Suprapubic skin (tissue), 4 donors: ENCODE measurements around the gene ARX. TPM values are rescaled to one million over a fixed set of nuclear protein-coding genes. Genes with fewer than 3 reads are reported as not detected.

ENCODE experiments used
- DNase-seq, 2 donors: peaks; one replicate each; pipeline ENCODE4 v3.0.0-alpha.2; 2019; ENCODE audit warnings: low spot score in 2 of 2
- H3K27ac ChIP-seq: fragments of 200-600 bp; sonication (generic); one replicate; pipeline ENCODE4 v1.5.1; 2019
- H3K27me3 ChIP-seq: fragments of 200-600 bp; sonication (generic); one replicate; pipeline ENCODE4 v1.5.1; 2019
- H3K36me3 ChIP-seq: fragments of 200-600 bp; sonication (generic); one replicate; pipeline ENCODE4 v1.5.1; 2019
- H3K4me1 ChIP-seq: fragments of 200-600 bp; sonication (generic); one replicate; pipeline ENCODE4 v1.5.1; 2019
- H3K4me3 ChIP-seq: fragments of 200-600 bp; sonication (generic); one replicate; pipeline ENCODE4 v1.5.1; 2019; ENCODE audit warnings: mild to moderate bottlenecking
- H3K9me3 ChIP-seq: fragments of 200-600 bp; sonication (generic); one replicate; pipeline ENCODE4 v1.5.1; 2019
- EP300 ChIP-seq: sonication (generic); formaldehyde crosslinking; IDR thresholded peaks from one replicate; pipeline ENCODE4 v1.6.1; 2017; ENCODE audit warnings: antibody characterized with exemption
- POLR2A ChIP-seq, 2 donors: fragments of 450-650 bp; IDR thresholded peaks; one replicate each; pipeline ENCODE4 v1.6.1; 2017; ENCODE audit warnings: antibody characterized with exemption in 2 of 2, mild to moderate bottlenecking in 2 of 2, moderate library complexity in 2 of 2
- POLR2AphosphoS5 ChIP-seq, 3 donors: sonication (generic); formaldehyde crosslinking; IDR thresholded peaks; one replicate each; pipeline ENCODE4 v1.6.1; 2017; ENCODE audit warnings: antibody characterized with exemption in 3 of 3
- WGBS: methylation state at CpG from one replicate; pipeline ENCODE4 v1.1.5; 2018; 5-methylcytosine and 5-hydroxymethylcytosine counted together
- total RNA-seq, 4 donors: library from RNA; depleted of rRNA; stranded (reverse); fragments of >200 nt; gene quantifications; one replicate each; pipeline ENCODE4 v1.1.0, GENCODE V29; 2016
- TF ChIP-seq, protein P1 (sequence below), 2 donors: fragments of 200-600 bp in 1 of 2; fragments of 450-650 bp in 1 of 2; sonication (generic) in 1 of 2; IDR thresholded peaks; one replicate each; pipeline ENCODE4 v1.5.1; 2016 to 2019; ENCODE audit warnings: antibody characterized with exemption in 2 of 2, mild to moderate bottlenecking in 1 of 2, moderate library complexity in 1 of 2

Gene ARX
- total RNA-seq, 4 donors from 2014 or later = 0.15 TPM; not detected in 3

DNA sequence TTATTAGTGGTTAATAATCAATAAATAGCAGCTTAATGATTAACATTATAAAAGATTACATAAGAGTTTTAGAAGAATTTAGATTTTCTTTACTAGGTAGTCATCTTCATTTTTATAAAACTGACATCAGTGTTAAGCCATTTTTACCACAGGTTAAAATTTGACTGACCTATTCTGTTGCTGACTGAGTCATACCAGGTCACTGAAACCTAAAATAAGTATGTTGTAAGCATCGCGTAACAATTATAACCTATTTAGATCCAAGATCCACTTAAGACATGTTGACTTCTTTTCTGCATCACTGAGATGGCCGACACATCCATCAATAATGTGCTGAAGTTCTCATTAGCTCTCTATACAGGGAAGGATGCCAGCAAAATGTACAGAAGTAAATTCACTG lies 36.7 kb downstream of the ARX start:
- DNase-seq = no peak
- 86% methylated on average over 3 of the region's 3 CpGs for WGBS

DNA sequence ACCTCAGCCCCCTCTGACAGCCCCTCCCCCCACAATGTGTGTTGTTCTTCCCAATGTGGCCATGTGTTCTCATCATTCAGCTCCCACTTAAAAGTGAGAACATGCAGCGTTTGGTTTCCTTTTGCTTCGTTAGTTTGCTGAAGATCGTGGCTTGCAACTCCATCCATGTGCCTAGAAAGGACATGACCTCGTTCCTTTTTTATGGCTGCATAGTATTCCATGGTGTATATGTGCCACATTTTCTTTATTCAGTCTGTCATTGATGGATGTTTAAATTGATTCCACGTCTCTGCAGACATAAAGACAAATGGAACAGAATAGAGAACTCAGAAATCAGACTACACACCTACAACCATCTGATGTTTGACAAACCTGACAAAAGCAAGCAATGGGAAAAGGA lies 46.0 kb downstream of the ARX start:
- WGBS = 89% methylated on average over 5 of the region's 5 CpGs
- TF ChIP-seq, protein P1, sequence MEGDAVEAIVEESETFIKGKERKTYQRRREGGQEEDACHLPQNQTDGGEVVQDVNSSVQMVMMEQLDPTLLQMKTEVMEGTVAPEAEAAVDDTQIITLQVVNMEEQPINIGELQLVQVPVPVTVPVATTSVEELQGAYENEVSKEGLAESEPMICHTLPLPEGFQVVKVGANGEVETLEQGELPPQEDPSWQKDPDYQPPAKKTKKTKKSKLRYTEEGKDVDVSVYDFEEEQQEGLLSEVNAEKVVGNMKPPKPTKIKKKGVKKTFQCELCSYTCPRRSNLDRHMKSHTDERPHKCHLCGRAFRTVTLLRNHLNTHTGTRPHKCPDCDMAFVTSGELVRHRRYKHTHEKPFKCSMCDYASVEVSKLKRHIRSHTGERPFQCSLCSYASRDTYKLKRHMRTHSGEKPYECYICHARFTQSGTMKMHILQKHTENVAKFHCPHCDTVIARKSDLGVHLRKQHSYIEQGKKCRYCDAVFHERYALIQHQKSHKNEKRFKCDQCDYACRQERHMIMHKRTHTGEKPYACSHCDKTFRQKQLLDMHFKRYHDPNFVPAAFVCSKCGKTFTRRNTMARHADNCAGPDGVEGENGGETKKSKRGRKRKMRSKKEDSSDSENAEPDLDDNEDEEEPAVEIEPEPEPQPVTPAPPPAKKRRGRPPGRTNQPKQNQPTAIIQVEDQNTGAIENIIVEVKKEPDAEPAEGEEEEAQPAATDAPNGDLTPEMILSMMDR (IDR thresholded peaks at IDR 0.05) = no peak
- TF ChIP-seq POLR2A (IDR thresholded peaks at IDR 0.05) = no peak
- TF ChIP-seq POLR2AphosphoS5 (IDR thresholded peaks at IDR 0.05) = no peak
- no peak for TF ChIP-seq EP300

More for the DNA sequence above, 36.7 kb downstream of the ARX start:
- no peak overlapping the region for H3K4me3 ChIP-seq
- TF ChIP-seq POLR2AphosphoS5 (IDR thresholded peaks at IDR 0.05) = no peak
- TF ChIP-seq POLR2A (IDR thresholded peaks at IDR 0.05) = no peak
- TF ChIP-seq, protein P1 (IDR thresholded peaks at IDR 0.05) = no peak
- no peak for TF ChIP-seq EP300
- H3K36me3 ChIP-seq = no peaks in the 10 kb centered on the region
- no peak overlapping the region for H3K27ac ChIP-seq
- no peaks in the 10 kb centered on the region for H3K27me3 ChIP-seq
- H3K9me3 ChIP-seq = no peaks in the 10 kb centered on the region
- H3K4me1 ChIP-seq = no peaks in the 10 kb centered on the region

DNA sequence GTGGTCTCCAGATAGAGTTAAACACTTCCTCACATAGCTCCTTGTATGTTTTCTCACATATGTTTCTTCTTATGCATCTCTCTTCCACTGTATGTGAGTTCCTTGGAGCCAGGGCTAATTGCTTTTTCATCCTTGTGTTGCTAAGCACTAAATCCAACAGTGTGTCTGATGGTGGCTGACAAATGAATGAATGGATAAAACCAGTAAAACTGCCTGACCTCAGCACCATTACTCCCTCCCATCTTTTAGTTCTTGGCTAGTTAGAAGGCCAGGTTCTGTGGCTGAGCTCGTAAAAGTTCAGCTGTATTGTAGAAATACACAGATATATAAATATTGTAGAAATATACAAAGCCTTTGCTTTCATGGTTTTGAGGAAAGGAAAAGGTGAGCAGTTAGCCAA lies 50.4 kb downstream of the ARX start:
- H3K4me3 ChIP-seq = no peak overlapping the region
- TF ChIP-seq, protein P1 (IDR thresholded peaks at IDR 0.05) = no peak
- TF ChIP-seq POLR2A (IDR thresholded peaks at IDR 0.05) (no peak), POLR2AphosphoS5 (IDR thresholded peaks at IDR 0.05) (no peak), EP300 (no peak)
- H3K9me3 ChIP-seq = no peaks in the 10 kb centered on the region
- H3K36me3 ChIP-seq = no peaks in the 10 kb centered on the region
- H3K27me3 ChIP-seq = no peaks in the 10 kb centered on the region
- no peak overlapping the region for H3K27ac ChIP-seq
- H3K4me1 ChIP-seq = no peaks in the 10 kb centered on the region
- 72% methylated on average over 1 of the region's 1 CpG for WGBS
- no peak for DNase-seq

More for the DNA sequence above, 46.0 kb downstream of the ARX start:
- no peak overlapping the region for H3K27ac ChIP-seq
- H3K4me1 ChIP-seq = no peaks in the 10 kb centered on the region
- DNase-seq = no peak
- no peaks in the 10 kb centered on the region for H3K36me3 ChIP-seq
- H3K27me3 ChIP-seq = no peaks in the 10 kb centered on the region
- H3K9me3 ChIP-seq = no peaks in the 10 kb centered on the region
- H3K4me3 ChIP-seq = no peak overlapping the region

DNA sequence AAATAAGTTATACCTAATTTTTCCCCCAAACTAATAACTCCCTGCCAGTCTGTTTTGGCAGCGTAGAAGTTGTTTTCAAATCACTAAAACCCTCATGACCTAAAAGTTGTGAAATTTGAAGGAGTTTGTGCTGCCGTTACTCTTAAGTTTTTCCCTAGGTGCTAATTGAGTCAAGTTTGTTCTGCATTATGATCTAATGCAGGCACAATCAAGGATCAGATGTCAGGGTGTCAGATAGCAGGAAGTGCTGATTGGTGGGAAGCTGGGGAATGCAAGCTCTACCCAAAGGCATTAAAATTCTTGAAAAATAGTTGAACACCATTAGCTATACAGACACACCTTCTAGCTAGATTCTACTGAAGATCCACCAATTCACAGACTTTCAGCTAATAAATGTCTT lies 51.9 kb downstream of the ARX start:
- WGBS = 80% methylated on average over 2 of the region's 2 CpGs
- Histone ChIP-seq H3K36me3 (no peaks in the 10 kb centered on the region), H3K27me3 (no peaks in the 10 kb centered on the region), H3K4me3 (no peak overlapping the region), H3K9me3 (no peaks in the 10 kb centered on the region), H3K4me1 (no peaks in the 10 kb centered on the region), H3K27ac (no peak overlapping the region)
- TF ChIP-seq POLR2A (IDR thresholded peaks at IDR 0.05) (no peak), EP300 (no peak), POLR2AphosphoS5 (IDR thresholded peaks at IDR 0.05) (no peak)
- TF ChIP-seq, protein P1 (IDR thresholded peaks at IDR 0.05) = no peak
- no peak for DNase-seq

DNA sequence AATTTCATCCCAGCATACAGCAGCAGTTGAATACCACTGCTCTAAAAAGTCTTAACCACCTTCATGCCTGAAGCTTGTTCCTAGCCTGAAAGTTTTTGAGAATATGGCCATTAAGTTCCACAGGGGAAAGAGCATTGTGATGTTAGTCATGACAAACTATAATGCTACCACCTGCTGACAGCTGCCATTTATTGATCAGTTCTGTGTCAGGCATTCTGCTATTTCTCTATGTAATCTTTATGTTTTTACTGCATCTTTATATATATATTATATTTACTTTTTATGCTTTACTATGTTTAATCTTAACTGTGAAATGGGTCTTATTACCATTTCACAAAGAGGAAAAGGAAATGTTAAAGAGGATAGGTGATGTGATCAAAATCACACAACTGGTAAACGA lies 54.0 kb downstream of the ARX start:
- 62% methylated on average over 1 of the region's 1 CpG for WGBS
- no peak overlapping the region for H3K27ac ChIP-seq
- H3K27me3 ChIP-seq = no peaks in the 10 kb centered on the region
- H3K36me3 ChIP-seq = no peaks in the 10 kb centered on the region
- no peak for DNase-seq
- TF ChIP-seq EP300 (no peak), POLR2A (IDR thresholded peaks at IDR 0.05) (no peak), POLR2AphosphoS5 (IDR thresholded peaks at IDR 0.05) (no peak)
- TF ChIP-seq, protein P1 (IDR thresholded peaks at IDR 0.05) = no peak
- no peaks in the 10 kb centered on the region for H3K9me3 ChIP-seq
- H3K4me3 ChIP-seq = no peak overlapping the region
- H3K4me1 ChIP-seq = no peaks in the 10 kb centered on the region
